H9 (cell line): ENCODE measurements around the gene SLC17A5. TPM values are rescaled to one million over a fixed set of nuclear protein-coding genes. Genes with fewer than 3 reads are reported as not detected.

ENCODE experiments used
- DNase-seq: peaks from one replicate; pipeline ENCODE4 v3.0.0-alpha.2; 2017
- H2AFZ ChIP-seq: one replicate; pipeline ENCODE4 v1.6.1; 2013; ENCODE audit warnings: mild to moderate bottlenecking, low read length, control low read depth, moderate library complexity
- H2AK5ac ChIP-seq: 2 replicates; pipeline ENCODE4 v1.6.1; 2013; ENCODE audit warnings: low read length, control low read depth, mixed read lengths; ENCODE audit not compliant: insufficient read length
- H2BK120ac ChIP-seq: one replicate; pipeline ENCODE4 v1.6.1; 2013; ENCODE audit warnings: low read depth, mild to moderate bottlenecking, low read length, control low read depth, inconsistent platforms; ENCODE audit not compliant: poor library complexity, severe bottlenecking
- H2BK12ac ChIP-seq: 2 replicates; pipeline ENCODE4 v1.6.1; 2013; ENCODE audit warnings: low read length, control low read depth, mixed read lengths, low read depth; ENCODE audit not compliant: insufficient read length
- H2BK15ac ChIP-seq: 2 replicates; pipeline ENCODE4 v1.6.1; 2013; ENCODE audit warnings: low read depth, low read length, control low read depth
- H2BK20ac ChIP-seq: one replicate; pipeline ENCODE4 v1.6.1; 2013; ENCODE audit warnings: low read depth, mild to moderate bottlenecking, low read length, control low read depth, inconsistent platforms; ENCODE audit not compliant: poor library complexity, severe bottlenecking
- H2BK5ac ChIP-seq: 2 replicates; pipeline ENCODE4 v1.6.1; 2013; ENCODE audit warnings: low read length, control low read depth, mixed read lengths; ENCODE audit not compliant: insufficient read length
- H3K14ac ChIP-seq: 2 replicates; pipeline ENCODE4 v1.6.1; 2013; ENCODE audit warnings: low read length, control low read depth; ENCODE audit not compliant: insufficient read depth
- H3K18ac ChIP-seq: 2 replicates; pipeline ENCODE4 v1.6.1; 2013; ENCODE audit warnings: low read depth, mild to moderate bottlenecking, mixed read lengths, low read length, control low read depth; ENCODE audit not compliant: insufficient read length
- H3K23ac ChIP-seq: 2 replicates; pipeline ENCODE4 v1.6.1; 2013; ENCODE audit warnings: low read length, control low read depth, mixed read lengths, low read depth; ENCODE audit not compliant: insufficient read length
- H3K23me2 ChIP-seq: 2 replicates; pipeline ENCODE4 v1.6.1; 2013; ENCODE audit warnings: low read depth, mild to moderate bottlenecking, mixed read lengths, low read length, control low read depth; ENCODE audit not compliant: insufficient read length, poor library complexity, severe bottlenecking
- H3K27ac ChIP-seq: 2 replicates; pipeline ENCODE4 v1.5.1; 2013; ENCODE audit warnings: low read length, control low read depth, mixed read lengths, low read depth; ENCODE audit not compliant: insufficient read length
- H3K27me3 ChIP-seq: 2 replicates; pipeline ENCODE4 v1.6.1; 2013; ENCODE audit warnings: low read length, control low read depth, inconsistent platforms; ENCODE audit not compliant: insufficient read depth
- H3K4ac ChIP-seq: 2 replicates; pipeline ENCODE4 v1.6.1; 2013; ENCODE audit warnings: low read depth, mild to moderate bottlenecking, control low read depth, inconsistent platforms, low read length, moderate library complexity
- H3K4me1 ChIP-seq: 2 replicates; pipeline ENCODE4 v1.6.1; 2013; ENCODE audit warnings: low read length, control low read depth, inconsistent platforms; ENCODE audit not compliant: insufficient read depth
- H3K4me2 ChIP-seq: 2 replicates; pipeline ENCODE4 v1.6.1; 2013; ENCODE audit warnings: low read length, control low read depth, mixed read lengths; ENCODE audit not compliant: insufficient read length, insufficient read depth
- H3K56ac ChIP-seq: 2 replicates; pipeline ENCODE4 v1.6.1; 2013; ENCODE audit warnings: low read depth, mild to moderate bottlenecking, mixed read lengths, low read length, control low read depth; ENCODE audit not compliant: insufficient read length
- H3K79me1 ChIP-seq: 2 replicates; pipeline ENCODE4 v1.6.1; 2013; ENCODE audit warnings: low read depth, mild to moderate bottlenecking, moderate library complexity, low read length, control low read depth, inconsistent platforms; ENCODE audit not compliant: insufficient read depth, poor library complexity, severe bottlenecking
- H3K79me2 ChIP-seq: 2 replicates; pipeline ENCODE4 v1.6.1; 2013; ENCODE audit warnings: low read length, control low read depth, inconsistent platforms; ENCODE audit not compliant: insufficient read depth
- H3K9ac ChIP-seq: 2 replicates; pipeline ENCODE4 v1.6.1; 2013; ENCODE audit warnings: low read length, control low read depth, mixed read lengths; ENCODE audit not compliant: insufficient read length; ENCODE audit errors: extremely low read depth
- H3K9me3 ChIP-seq: one replicate; pipeline ENCODE4 v1.6.1; 2013; ENCODE audit warnings: low read depth, low read length, inconsistent platforms; ENCODE audit not compliant: control insufficient read depth
- H3T11ph ChIP-seq: one replicate; pipeline ENCODE4 v1.6.1; 2013; ENCODE audit warnings: mild to moderate bottlenecking, low read length, control low read depth, inconsistent platforms
- H4K20me1 ChIP-seq: one replicate; pipeline ENCODE4 v1.6.1; 2013; ENCODE audit not compliant: control insufficient read depth, insufficient read length, insufficient read depth
- H4K5ac ChIP-seq: 2 replicates; pipeline ENCODE4 v1.6.1; 2013; ENCODE audit warnings: low read depth, mild to moderate bottlenecking, mixed read lengths, low read length, control low read depth; ENCODE audit not compliant: insufficient read length
- H4K8ac ChIP-seq: replicated peaks from 2 replicates; pipeline ENCODE4 v1.6.1; 2013; ENCODE audit warnings: low read length, control low read depth, mixed read lengths, low read depth; ENCODE audit not compliant: insufficient read length
- H4K91ac ChIP-seq: 2 replicates; pipeline ENCODE4 v1.6.1; 2013; ENCODE audit warnings: low read depth, mild to moderate bottlenecking, moderate library complexity, mixed read lengths, low read length, control low read depth; ENCODE audit not compliant: insufficient read length
- H3K27ac Mint-ChIP-seq, 3 experiments: 2 replicates in 2 of 3; 3 replicates in 1 of 3; pipeline ENCODE4 v1.8.0; 2020 to 2021; ENCODE audit warnings: mixed read lengths in 3 of 3, mild to moderate bottlenecking in 1 of 3, moderate library complexity in 1 of 3
- H3K27me3 Mint-ChIP-seq: 2 replicates; pipeline ENCODE4 v1.8.0; 2021; ENCODE audit warnings: low read depth, mild to moderate bottlenecking, moderate library complexity, mixed read lengths
- H3K36me3 Mint-ChIP-seq, 3 experiments: 2 replicates in 2 of 3; 3 replicates in 1 of 3; pipeline ENCODE4 v1.8.0; 2020 to 2021; ENCODE audit warnings: low read depth in 3 of 3, mixed read lengths in 3 of 3; ENCODE audit not compliant: insufficient read depth in 1 of 3
- H3K4me1 Mint-ChIP-seq, 2 experiments: 2 replicates each; pipeline ENCODE4 v1.8.0; 2020; ENCODE audit warnings: mixed read lengths in 2 of 2
- H3K4me3 Mint-ChIP-seq, 2 experiments: 2 replicates in 1 of 2; 3 replicates in 1 of 2; pipeline ENCODE4 v1.8.0; 2020 to 2021; ENCODE audit warnings: mild to moderate bottlenecking in 2 of 2, mixed read lengths in 2 of 2, moderate library complexity in 1 of 2
- H3K9me3 Mint-ChIP-seq, 2 experiments: 2 replicates in 1 of 2; 3 replicates in 1 of 2; pipeline ENCODE4 v1.8.0; 2020; ENCODE audit warnings: mild to moderate bottlenecking in 2 of 2, mixed read lengths in 2 of 2, moderate library complexity in 1 of 2
- CTCF ChIP-seq: fragments of 200-600 bp; sonication (generic); conservative IDR thresholded peaks from 3 replicates; pipeline ENCODE4 v1.8.0; 2021; ENCODE audit warnings: antibody characterized with exemption, mild to moderate bottlenecking
- total RNA-seq: library from RNA; stranded (reverse); gene quantifications from 2 replicates; pipeline ENCODE4 v1.2.1, GENCODE V29; 2021

SLC17A5 gene
- total RNA-seq, 1 experiment from 2014 or later: 8.9 TPM

- Mint-ChIP-seq H3K27ac (no peak overlapping the region), H3K4me3 (no peak overlapping the region), H3K9me3 (no peaks in the 10 kb centered on the region), H3K4me1 (peaks cover 19% of the 10 kb centered on the region in 2 experiments), H3K27me3 (no peaks in the 10 kb centered on the region), H3K36me3 (peaks cover 4 to 9% (median 5%) of the 10 kb centered on the region in 3 experiments; a peak in 5 of 7 replicates)
- Histone ChIP-seq H3K23ac (no peak overlapping the region), H3K27me3 (no peaks in the 10 kb centered on the region), H2BK5ac (no peak overlapping the region), H4K5ac (no peak overlapping the region), H2BK15ac (no peak overlapping the region), H3K56ac (no peak overlapping the region), H3K9ac (no peak overlapping the region), H3K14ac (no peak overlapping the region), H3K18ac (no peak overlapping the region), H4K20me1 (no peaks in the 10 kb centered on the region), H4K8ac (no peak overlapping the region), H2BK120ac (no peak overlapping the region), H2BK20ac (no peak overlapping the region), H2AFZ (no peak overlapping the region), H3K4me2 (no peak overlapping the region), H3K4me1 (no peaks in the 10 kb centered on the region), H4K91ac (no peak overlapping the region), H3T11ph (no peak overlapping the region), H3K9me3 (no peaks in the 10 kb centered on the region), H2AK5ac (no peak overlapping the region), H3K79me1 (no peaks in the 10 kb centered on the region), H2BK12ac (no peak overlapping the region), H3K27ac (no peak overlapping the region), H3K4ac (no peak overlapping the region), H3K23me2 (no peaks in the 10 kb centered on the region), H3K79me2 (no peaks in the 10 kb centered on the region)
- TF ChIP-seq CTCF: no peak
- no peak for DNase-seq
These were observed 5.6 kb downstream of the SLC17A5 start for GRCh38 chr6:73648166-73648565.
